Stimulated activated naive CD4-positive, alpha-beta T cell treated with Interleukin-2 at 50 U/mL for 16 hours (primary cell): Measurements from ENCODE around the gene NOS2.
"Not testable (repeated sequence)": the region's sequence is repeated elsewhere in the genome, so short reads cannot be mapped to it uniquely, and the experiment has no call there.

Experiments
- DNase-seq: peaks from one replicate; lab custom pipeline; 2025; lab: John Stamatoyannopoulos, UW

Gene NOS2

GRCh38 chr17:27753726-27754125, 46.6 kb downstream of the NOS2 start:
- DNase-seq = not testable (repeated sequence)

- not testable (repeated sequence) for DNase-seq
Observed at GRCh38 chr17:27752831-27753619, 47.3 kb downstream of the NOS2 start.

- DNase-seq = no peak
Observed at GRCh38 chr17:27751622-27752490, 48.5 kb downstream of the NOS2 start.

DNA sequence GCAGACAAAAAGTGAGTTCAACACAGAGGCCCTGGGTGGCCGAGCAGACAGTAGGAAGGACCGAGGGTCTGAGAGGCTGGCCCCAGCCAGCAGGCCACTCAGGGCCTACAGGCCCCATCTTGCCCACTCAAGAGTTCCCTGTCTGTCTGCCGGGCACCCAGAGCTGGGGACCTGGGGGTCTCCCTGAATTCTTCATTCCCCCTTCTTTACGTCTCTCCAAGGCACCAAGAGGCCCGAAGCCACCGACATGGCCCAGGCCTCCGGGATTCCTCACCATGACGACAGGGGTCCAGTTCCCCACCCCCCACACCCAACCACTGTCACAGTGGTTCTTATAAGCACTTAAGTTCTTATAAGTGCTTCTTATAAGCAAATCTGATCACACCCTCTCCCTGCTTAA, 49.2 kb downstream of the NOS2 start:
- DNase-seq = no peak

DNA sequence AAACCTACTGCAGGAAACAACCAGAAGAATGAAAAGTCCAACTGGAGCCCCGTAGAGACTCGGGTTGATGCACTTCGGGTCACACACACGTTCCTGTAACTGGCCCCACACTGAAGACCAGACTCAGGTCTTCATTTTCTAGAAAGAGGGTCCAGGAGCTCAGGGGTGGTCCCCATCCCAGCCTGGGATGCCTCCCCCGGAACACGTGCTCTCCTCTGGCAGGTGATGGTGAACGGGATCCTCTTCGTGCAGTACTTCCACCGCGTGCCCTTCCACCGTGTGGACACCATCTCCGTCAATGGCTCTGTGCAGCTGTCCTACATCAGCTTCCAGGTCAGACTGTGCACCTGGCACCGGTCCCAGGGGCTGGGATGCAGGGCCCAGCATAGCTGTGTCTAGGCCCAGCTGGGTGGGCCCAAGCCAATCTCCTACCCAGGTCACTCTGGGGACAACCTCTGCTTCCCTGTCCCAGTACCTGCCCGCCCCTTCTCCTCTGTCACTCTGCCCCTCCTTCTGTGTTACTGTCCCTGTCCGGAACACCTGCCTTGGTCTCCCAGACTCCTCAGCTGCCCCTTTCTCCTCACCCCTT, 50.7 kb downstream of the NOS2 start:
- not testable (repeated sequence) for DNase-seq

GRCh38 chr17:27748360-27748825, 51.9 kb downstream of the NOS2 start:
- DNase-seq = no peak

DNA sequence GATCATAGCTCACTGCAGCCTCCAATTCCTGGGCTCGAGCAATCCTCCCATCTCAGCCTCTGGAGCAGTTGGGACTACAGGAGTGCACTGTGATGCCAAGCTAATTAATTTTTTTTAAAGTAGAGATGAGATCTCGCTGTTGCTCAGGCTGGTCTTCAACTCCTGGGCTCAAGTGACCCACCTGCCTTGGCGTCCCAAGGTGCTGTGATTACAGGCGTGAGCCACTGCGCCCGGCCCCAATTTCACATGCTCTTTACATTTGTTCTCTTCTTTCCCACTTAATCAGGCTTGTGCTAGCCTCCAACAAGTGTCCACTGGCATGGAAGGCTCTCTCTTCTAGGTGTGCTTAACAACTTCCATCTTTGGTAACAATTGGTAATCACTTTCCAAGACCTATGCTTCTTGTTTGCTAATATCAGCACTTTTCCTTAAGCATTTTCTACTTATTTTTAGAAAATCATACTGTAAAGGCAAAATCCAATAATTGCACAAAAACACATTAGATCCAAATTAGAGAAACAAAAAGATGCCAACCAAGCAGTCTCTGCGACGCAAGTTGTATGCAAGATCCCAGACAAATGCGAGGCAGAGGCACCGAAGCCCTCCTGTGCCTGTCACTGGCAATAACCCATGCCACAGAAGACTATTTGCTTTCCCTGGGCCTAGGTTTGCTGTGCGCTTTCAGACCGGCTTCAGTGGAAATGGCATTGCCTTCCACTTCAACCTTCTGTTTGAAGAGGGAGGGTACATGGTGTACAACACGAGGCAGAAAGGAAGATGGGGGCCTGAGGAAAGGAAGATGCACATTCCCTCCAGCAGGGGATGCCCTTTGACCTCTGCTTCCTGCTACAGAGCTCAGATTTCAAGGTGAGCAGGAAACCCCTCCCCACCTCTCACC, 52.6 kb downstream of the NOS2 start:
- no peak for DNase-seq

DNA sequence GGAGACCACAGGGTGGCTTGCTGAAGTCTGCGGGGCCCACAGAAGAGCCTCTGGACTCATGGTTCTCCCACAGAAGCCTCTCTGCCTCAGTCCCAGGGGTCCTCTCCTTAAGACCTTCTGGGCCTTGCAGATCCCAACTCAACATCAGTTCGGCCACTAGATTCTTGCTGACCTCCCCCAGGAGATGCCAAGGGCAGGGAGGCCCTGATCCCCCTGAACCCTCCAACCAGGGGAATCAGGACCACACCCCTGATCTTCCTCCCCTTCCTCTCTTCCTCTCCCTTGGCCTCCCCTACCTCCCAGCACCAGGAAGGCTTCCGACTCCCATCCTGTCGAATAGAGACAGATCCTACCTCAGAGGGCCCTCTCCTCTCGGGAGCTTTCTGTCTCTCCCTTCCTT, 53.4 kb downstream of the NOS2 start:
- DNase-seq = no peak

DNA sequence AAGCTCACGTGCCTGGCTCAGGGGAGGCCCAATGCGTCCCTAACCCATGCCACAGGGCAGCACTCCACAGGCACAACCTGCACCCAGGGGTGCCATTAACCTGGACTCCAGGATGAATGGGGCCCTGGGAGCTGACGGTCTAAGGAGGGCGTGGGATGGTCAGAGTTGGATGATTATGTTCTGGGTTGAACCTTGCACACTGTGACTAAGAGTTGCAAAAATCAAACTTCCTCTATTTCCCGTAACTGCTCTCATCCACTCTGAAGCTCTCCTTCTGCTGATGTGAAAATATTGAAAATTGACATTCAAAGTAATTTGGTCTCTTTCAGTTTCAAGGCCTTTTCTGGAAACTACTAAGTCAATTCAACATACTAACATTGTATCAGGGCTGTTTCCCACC, 54.0 kb downstream of the NOS2 start:
- DNase-seq = not testable (repeated sequence)

GRCh38 chr17:27745207-27745830, 55.0 kb downstream of the NOS2 start:
- DNase-seq = not testable (repeated sequence)

- no peak for DNase-seq
Observed at GRCh38 chr17:27743281-27743885, 56.9 kb downstream of the NOS2 start.

- no peak for DNase-seq
Observed at GRCh38 chr17:27741971-27742575, 58.3 kb downstream of the NOS2 start.

GRCh38 chr17:27741361-27741861, 58.9 kb downstream of the NOS2 start:
- no peak for DNase-seq

DNA sequence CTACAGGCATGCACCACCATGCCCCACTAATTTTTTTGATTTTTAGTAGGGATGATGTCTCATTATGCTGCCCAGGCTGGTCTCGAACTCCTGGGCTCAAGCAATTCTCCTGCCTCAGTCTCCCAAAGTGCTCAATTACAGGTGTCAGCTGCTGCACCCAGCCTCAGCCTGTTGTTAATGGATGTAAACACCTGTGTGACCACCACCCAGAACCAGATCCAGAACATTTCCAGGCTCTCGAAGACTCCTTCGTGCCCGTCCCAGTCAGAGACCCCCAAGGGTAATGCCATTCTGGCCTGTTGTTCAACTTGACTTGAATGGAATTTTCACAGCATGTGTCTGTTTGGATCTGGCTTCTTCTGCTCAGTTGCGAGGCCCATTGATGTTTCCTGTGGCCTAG, 59.8 kb downstream of the NOS2 start:
- not testable (repeated sequence) for DNase-seq

DNA sequence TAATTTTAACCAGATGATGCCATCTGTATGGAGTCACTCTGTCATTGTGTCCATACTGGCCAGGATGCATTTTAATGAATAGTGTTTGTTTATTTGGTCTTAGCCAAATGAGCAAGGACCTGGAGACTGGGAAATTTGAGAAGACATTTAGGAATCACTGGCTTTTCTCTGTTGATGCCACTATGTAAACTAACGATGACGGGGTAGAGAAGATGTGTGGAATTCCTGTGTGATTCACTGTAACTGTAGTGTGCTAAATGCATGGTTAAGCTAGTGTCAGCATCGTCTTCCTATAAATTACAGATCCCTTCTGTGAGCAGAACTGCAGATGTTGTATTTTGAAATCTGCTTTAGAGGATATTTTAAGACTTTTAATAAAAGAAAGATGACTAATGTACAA, 66.6 kb downstream of the NOS2 start:
- no peak for DNase-seq

GRCh38 chr17:27732746-27733145, 67.6 kb downstream of the NOS2 start:
- not testable (repeated sequence) for DNase-seq

DNA sequence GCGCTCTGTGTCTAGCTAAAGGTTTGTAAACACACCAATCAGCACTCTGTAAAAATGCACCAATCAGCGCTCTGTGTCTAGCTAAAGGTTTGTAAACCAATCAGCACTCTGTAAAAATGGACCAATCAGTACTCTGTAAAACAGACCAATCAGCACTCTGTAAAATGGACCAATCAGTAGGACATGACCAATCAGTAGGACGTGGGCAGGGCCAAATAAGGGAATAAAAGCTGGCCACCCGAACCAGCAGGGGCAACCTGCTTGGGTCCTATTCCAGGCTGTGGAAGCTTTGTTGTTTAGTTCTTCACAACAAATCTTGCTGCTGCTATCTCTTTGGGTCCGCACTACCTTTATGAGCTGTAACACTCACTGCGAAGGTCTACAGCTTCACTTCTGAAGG, 74.3 kb downstream of the NOS2 start:
- DNase-seq = not testable (repeated sequence)

DNA sequence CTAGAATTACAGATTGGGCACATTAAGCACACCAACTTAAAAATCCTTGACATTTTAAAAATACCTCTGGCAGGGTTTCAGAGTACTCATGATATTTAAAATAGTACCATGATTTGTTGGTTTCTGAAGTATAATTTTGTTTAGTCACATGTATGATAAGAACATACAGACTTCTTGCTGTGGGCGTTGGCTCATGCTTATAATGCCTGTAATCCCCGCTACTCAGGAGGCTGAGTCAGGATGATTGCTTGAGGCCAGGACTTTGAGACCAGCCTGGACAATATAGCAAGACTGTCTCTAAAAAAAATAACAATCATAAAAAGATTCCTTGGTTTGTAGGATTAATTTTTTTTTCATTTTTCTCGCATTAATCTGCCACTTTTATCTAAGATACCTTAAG, 78.5 kb downstream of the NOS2 start:
- DNase-seq = no peak
